OCI-LY1 (cell line): ENCODE data around the gene MAPK1.

Source experiments
- H2AFZ ChIP-seq: fragments of 200-600 bp; sonication (generic), shearing (Covaris generic); 2 replicates; pipeline ENCODE4 v1.6.0; 2014; ENCODE audit warnings: antibody characterized with exemption, mild to moderate bottlenecking, low read length
- H3F3A ChIP-seq: fragments of 200-600 bp; sonication (generic), shearing (Covaris generic); 2 replicates; pipeline ENCODE4 v1.6.0; 2014; ENCODE audit warnings: mild to moderate bottlenecking, antibody characterized with exemption, low read length, moderate library complexity; ENCODE audit not compliant: insufficient read depth
- H3K27ac ChIP-seq: fragments of 200-600 bp; sonication (generic); 2 replicates; pipeline ENCODE4 v1.5.1; 2014; ENCODE audit warnings: low read length, mixed run types, mild to moderate bottlenecking, low read depth; ENCODE audit not compliant: poor library complexity, severe bottlenecking
- H3K27me3 ChIP-seq: fragments of 200-600 bp; sonication (generic); 2 replicates; pipeline ENCODE4 v1.6.0; 2014; ENCODE audit warnings: antibody characterized with exemption, mild to moderate bottlenecking, low read length, moderate library complexity; ENCODE audit not compliant: insufficient read depth
- H3K36me3 ChIP-seq: fragments of 200-600 bp; sonication (generic); 2 replicates; pipeline ENCODE4 v1.6.1; 2014; ENCODE audit warnings: mild to moderate bottlenecking, antibody characterized with exemption, low read length, moderate library complexity, mixed read lengths; ENCODE audit not compliant: insufficient read depth
- H3K4me1 ChIP-seq: fragments of 200-600 bp; sonication (generic); 2 replicates; pipeline ENCODE4 v1.5.1; 2014; ENCODE audit warnings: mild to moderate bottlenecking, low read length, moderate library complexity; ENCODE audit not compliant: insufficient read depth, severe bottlenecking
- H3K4me2 ChIP-seq: fragments of 200-600 bp; sonication (generic), shearing (Covaris generic); 2 replicates; pipeline ENCODE4 v1.6.1; 2014; ENCODE audit warnings: low read length
- H3K4me3 ChIP-seq: fragments of 200-600 bp; sonication (generic); 2 replicates; pipeline ENCODE4 v1.5.1; 2014; ENCODE audit warnings: low read length, low read depth, mild to moderate bottlenecking, mixed read lengths; ENCODE audit not compliant: poor library complexity, severe bottlenecking
- H3K79me2 ChIP-seq: fragments of 200-600 bp; shearing (Covaris generic); 2 replicates; pipeline ENCODE4 v1.6.1; 2016; ENCODE audit warnings: mixed run types, low read length, mixed read lengths; ENCODE audit not compliant: insufficient read depth
- H3K9ac ChIP-seq: fragments of 200-600 bp; sonication (generic), shearing (Covaris generic); 2 replicates; pipeline ENCODE4 v1.6.1; 2014; ENCODE audit warnings: mild to moderate bottlenecking, low read length, mixed read lengths
- H3K9me2 ChIP-seq: fragments of 200-600 bp; sonication (generic), shearing (Covaris generic); 2 replicates; pipeline ENCODE4 v1.6.1; 2014; ENCODE audit warnings: low read depth, mild to moderate bottlenecking, low read length, mixed read lengths
- H3K9me3 ChIP-seq: fragments of 200-600 bp; shearing (Covaris generic); 2 replicates; pipeline ENCODE4 v1.6.1; 2014; ENCODE audit warnings: low read length, mixed read lengths
- H4K20me1 ChIP-seq: fragments of 200-600 bp; sonication (generic), shearing (Covaris generic); 2 replicates; pipeline ENCODE4 v1.6.0; 2016; ENCODE audit warnings: mild to moderate bottlenecking, low read length; ENCODE audit not compliant: insufficient read depth
- CTCF ChIP-seq: fragments of 200-600 bp; sonication (generic), shearing (Covaris generic); IDR thresholded peaks from 2 replicates; pipeline ENCODE4 v1.5.1; 2017; ENCODE audit warnings: mild to moderate bottlenecking, antibody characterized with exemption, low read length, moderate library complexity, mixed read lengths
- EZH2 ChIP-seq: fragments of 200-600 bp; sonication (generic), shearing (Covaris generic); IDR thresholded peaks from 2 replicates; pipeline ENCODE4 v1.8.0; 2017; ENCODE audit warnings: borderline replicate concordance, mixed run types, mild to moderate bottlenecking, antibody characterized with exemption, low read length, moderate library complexity, mixed read lengths

MAPK1 gene

GRCh38 chr22:21738966-21739365, 128.5 kb downstream of the MAPK1 start:
- Histone ChIP-seq H3K27me3 (no peaks in the 10 kb centered on the region), H3K4me2 (no peak overlapping the region), H3K9me3 (no peaks in the 10 kb centered on the region), H3K79me2 (no peaks in the 10 kb centered on the region), H4K20me1 (no peaks in the 10 kb centered on the region), H2AFZ (no peak overlapping the region), H3K36me3 (no peaks in the 10 kb centered on the region), H3F3A (no peaks in the 10 kb centered on the region), H3K9me2 (no peaks in the 10 kb centered on the region), H3K4me1 (peaks cover 12% of the 10 kb centered on the region), H3K9ac (no peak overlapping the region), H3K27ac (no peak overlapping the region), H3K4me3 (no peak overlapping the region)
- TF ChIP-seq EZH2 = no peak
- no peak for TF ChIP-seq CTCF

- H3F3A ChIP-seq = no peaks in the 10 kb centered on the region
- H3K4me2 ChIP-seq = no peak overlapping the region
- H3K9ac ChIP-seq = no peak overlapping the region
- H3K79me2 ChIP-seq = no peaks in the 10 kb centered on the region
- H3K4me1 ChIP-seq = peaks cover 15% of the 10 kb centered on the region
- no peak overlapping the region for H2AFZ ChIP-seq
- no peak for TF ChIP-seq EZH2
- TF ChIP-seq CTCF = no peak
- no peak overlapping the region for H3K4me3 ChIP-seq
- no peaks in the 10 kb centered on the region for H3K9me3 ChIP-seq
- no peaks in the 10 kb centered on the region for H3K9me2 ChIP-seq
- no peaks in the 10 kb centered on the region for H3K27me3 ChIP-seq
- no peak overlapping the region for H3K27ac ChIP-seq
- H3K36me3 ChIP-seq = no peaks in the 10 kb centered on the region
- H4K20me1 ChIP-seq = no peaks in the 10 kb centered on the region
Observed at GRCh38 chr22:21738081-21738480, 129.4 kb downstream of the MAPK1 start.

- H3K4me2 ChIP-seq = no peak overlapping the region
- TF ChIP-seq EZH2 = no peak
- TF ChIP-seq CTCF = no peak
- H3K79me2 ChIP-seq = no peaks in the 10 kb centered on the region
- no peaks in the 10 kb centered on the region for H3F3A ChIP-seq
- H3K4me1 ChIP-seq = peaks cover 19% of the 10 kb centered on the region
- no peaks in the 10 kb centered on the region for H3K9me2 ChIP-seq
- no peak overlapping the region for H3K9ac ChIP-seq
- no peak overlapping the region for H3K4me3 ChIP-seq
- no peaks in the 10 kb centered on the region for H4K20me1 ChIP-seq
- H2AFZ ChIP-seq = no peak overlapping the region
- H3K9me3 ChIP-seq = no peaks in the 10 kb centered on the region
- H3K27ac ChIP-seq = no peak overlapping the region
- H3K36me3 ChIP-seq = no peaks in the 10 kb centered on the region
- H3K27me3 ChIP-seq = no peaks in the 10 kb centered on the region
Observed at GRCh38 chr22:21736948-21737347, 130.5 kb downstream of the MAPK1 start.
